ENCODE measurements around the gene LPAR1.

The LPAR1 gene

DNA sequence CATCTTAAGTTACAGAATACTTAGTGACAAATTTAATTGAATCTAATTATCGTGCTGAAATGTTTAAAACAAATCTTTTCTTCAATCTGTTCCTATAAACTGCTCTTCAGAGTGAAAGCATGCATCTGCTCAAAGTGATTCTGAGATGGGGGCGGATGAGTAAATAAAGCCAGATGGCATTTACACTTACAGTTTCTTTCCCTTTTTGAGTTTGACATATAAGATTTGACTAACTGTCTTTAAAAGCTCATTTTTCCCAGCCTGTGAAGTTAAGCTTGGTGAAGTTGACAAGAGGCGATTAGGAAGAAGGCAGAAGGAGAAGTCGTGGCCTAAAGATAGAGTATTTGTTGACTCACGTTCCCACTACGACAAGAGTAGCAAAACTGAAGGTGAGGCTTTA, 137.4 kb downstream of the LPAR1 start:
- H3K9me3 Mint-ChIP-seq, result peaks cover 12 to 26% of the 10 kb centered on the region in 2 donors
- no peaks in the 10 kb centered on the region for H3K36me3 Mint-ChIP-seq (ENCODE audit: insufficient read depth)
- H3K4me1 Mint-ChIP-seq (ENCODE audit: low read depth in 2 of 2), result no peaks in the 10 kb centered on the region
- no peak for DNase-seq
- H3K27me3 Mint-ChIP-seq, result no peaks in the 10 kb centered on the region
- H3K27ac Mint-ChIP-seq, result no peak overlapping the region
- H3K4me3 Mint-ChIP-seq, result no peak overlapping the region
- ATAC-seq (replicated peaks), result no peak

DNA sequence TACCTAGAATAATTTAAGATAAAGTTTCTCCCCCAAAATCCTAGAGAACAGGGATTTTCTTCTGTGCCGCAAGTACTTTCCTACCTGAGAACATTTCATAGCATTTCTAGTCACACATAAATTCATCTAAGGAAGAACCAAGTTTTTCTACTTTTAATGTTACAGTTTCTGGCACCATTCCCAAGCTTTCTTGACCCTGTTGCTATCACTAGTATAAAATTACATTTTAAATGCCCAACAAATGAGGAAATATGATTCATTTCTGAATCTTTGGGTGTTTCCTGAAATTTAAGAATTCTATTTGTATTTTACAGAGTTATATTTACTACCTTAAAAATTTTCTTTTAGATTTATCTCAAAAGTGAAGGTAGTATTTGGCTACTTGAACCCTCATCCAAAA, 137.8 kb downstream of the LPAR1 start:
- H3K27me3 Mint-ChIP-seq, result no peaks in the 10 kb centered on the region
- ATAC-seq (replicated peaks), result no peak
- H3K9me3 Mint-ChIP-seq, result peaks cover 12 to 26% of the 10 kb centered on the region in 2 donors
- no peak overlapping the region for H3K4me3 Mint-ChIP-seq
- no peak overlapping the region for H3K27ac Mint-ChIP-seq
- no peaks in the 10 kb centered on the region for H3K36me3 Mint-ChIP-seq (ENCODE audit: insufficient read depth)
- no peaks in the 10 kb centered on the region for H3K4me1 Mint-ChIP-seq (ENCODE audit: low read depth in 2 of 2)
- DNase-seq, result no peak

- H3K9me3 Mint-ChIP-seq, result peaks cover 10 to 26% of the 10 kb centered on the region in 2 donors
- no peaks in the 10 kb centered on the region for H3K36me3 Mint-ChIP-seq (ENCODE audit: insufficient read depth)
- DNase-seq, result no peak
- H3K4me1 Mint-ChIP-seq (ENCODE audit: low read depth in 2 of 2), result no peaks in the 10 kb centered on the region
- H3K27ac Mint-ChIP-seq, result no peak overlapping the region
- H3K27me3 Mint-ChIP-seq, result no peaks in the 10 kb centered on the region
- ATAC-seq (replicated peaks), result no peak
- no peak overlapping the region for H3K4me3 Mint-ChIP-seq
These were observed 139.4 kb downstream of the LPAR1 start for GRCh38 chr9:110898866-110899265.

DNA sequence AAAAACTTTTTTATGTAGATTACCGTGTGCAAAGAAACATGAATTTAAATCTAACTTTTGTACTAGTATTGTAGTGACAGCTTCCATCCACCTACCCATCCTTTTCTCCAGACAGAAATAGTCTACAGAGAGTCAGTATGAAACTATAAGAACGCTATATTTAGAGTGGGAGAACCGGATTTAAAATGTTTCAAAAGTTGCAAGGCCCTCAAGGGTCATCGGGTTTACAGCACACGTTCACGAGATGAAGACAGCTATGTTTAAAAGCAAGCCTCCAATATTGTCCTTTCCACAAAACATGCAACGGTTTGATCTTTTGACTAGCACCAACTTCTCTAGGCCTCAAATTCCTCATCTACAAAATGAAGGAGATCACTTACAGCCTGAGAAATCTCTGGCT, 139.9 kb downstream of the LPAR1 start:
- H3K36me3 Mint-ChIP-seq (ENCODE audit: insufficient read depth), result no peaks in the 10 kb centered on the region
- no peak overlapping the region for H3K4me3 Mint-ChIP-seq
- no peaks in the 10 kb centered on the region for H3K27me3 Mint-ChIP-seq
- no peak for ATAC-seq (replicated peaks)
- no peaks in the 10 kb centered on the region for H3K4me1 Mint-ChIP-seq (ENCODE audit: low read depth in 2 of 2)
- no peak overlapping the region for H3K27ac Mint-ChIP-seq
- DNase-seq, result no peak
- peaks cover 10 to 26% of the 10 kb centered on the region in 2 donors for H3K9me3 Mint-ChIP-seq

DNA sequence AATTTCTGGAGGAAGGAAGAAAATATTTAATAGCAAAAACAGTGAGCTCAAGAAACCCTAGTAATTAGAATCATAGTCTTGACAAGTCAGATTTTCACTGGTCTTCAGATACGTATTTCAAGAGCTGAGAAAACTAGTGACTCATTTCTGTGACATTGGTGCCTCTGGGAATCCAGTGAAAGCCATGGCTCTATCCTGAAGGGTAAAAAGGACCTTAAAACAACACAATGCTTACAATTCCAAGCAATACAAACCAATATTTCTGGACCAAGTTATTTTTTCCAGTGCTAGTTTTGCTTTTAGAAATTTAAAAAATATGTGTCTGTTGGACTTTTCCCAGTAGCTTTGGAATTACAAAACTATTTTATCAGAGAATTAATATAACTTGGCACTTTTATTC, 140.3 kb downstream of the LPAR1 start:
- DNase-seq (no peak), ATAC-seq (replicated peaks) (no peak)
- Mint-ChIP-seq H3K4me1 (ENCODE audit: low read depth in 2 of 2) (no peaks in the 10 kb centered on the region), H3K4me3 (no peak overlapping the region), H3K27me3 (no peaks in the 10 kb centered on the region), H3K9me3 (peaks cover 10 to 22% of the 10 kb centered on the region in 2 donors), H3K36me3 (ENCODE audit: insufficient read depth) (no peaks in the 10 kb centered on the region), H3K27ac (no peak overlapping the region)

DNA sequence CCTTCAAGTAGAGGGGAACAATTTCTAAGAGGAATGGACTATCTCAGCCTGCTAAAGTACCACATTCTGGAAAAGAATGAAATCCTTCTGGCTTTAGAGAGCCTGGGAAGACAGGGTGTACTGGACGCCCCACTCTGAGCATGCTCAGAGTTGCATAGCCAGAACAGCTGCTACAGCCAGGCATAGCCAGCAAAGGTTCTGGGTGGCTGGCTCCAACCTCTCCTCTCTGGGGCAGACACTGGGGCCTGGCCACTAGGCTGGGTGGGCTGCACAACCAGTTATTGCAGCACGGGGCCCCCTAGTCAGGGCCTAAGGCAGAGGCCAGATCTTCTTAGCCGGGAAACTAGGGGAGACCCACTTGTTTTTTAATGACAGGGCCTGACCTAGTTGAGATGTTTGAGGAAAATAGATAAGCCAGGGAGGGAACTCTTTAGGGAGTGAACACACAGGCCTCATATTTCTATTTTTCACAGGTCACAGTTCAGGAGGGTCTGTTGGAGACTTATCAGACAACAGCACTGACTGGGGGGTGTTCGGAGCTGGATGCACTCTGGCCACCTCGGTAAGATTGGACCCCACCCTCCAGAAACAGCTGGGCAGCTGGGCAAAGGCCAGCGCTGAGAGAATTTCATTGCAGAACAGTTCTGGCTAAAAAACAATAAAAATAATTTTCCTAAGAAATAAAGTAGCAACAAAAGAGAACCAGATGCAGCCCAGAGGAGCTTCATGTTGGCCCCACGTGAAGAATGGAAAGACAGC, 142.9 kb downstream of the LPAR1 start:
- H3K9me3 Mint-ChIP-seq, result peaks cover 7 to 15% of the 10 kb centered on the region in 2 donors
- H3K36me3 Mint-ChIP-seq (ENCODE audit: insufficient read depth), result no peaks in the 10 kb centered on the region
- no peak overlapping the region for H3K4me3 Mint-ChIP-seq
- ATAC-seq (replicated peaks) (no peak), DNase-seq (no peak)
- no peak overlapping the region for H3K27ac Mint-ChIP-seq
- no peaks in the 10 kb centered on the region for H3K27me3 Mint-ChIP-seq
- no peaks in the 10 kb centered on the region for H3K4me1 Mint-ChIP-seq (ENCODE audit: low read depth in 2 of 2)

GRCh38 chr9:110894731-110895130, 143.5 kb downstream of the LPAR1 start:
- ATAC-seq (replicated peaks) (no peak), DNase-seq (no peak)
- Mint-ChIP-seq H3K9me3 (peaks cover 7 to 15% of the 10 kb centered on the region in 2 donors), H3K4me1 (ENCODE audit: low read depth in 2 of 2) (no peaks in the 10 kb centered on the region), H3K4me3 (no peak overlapping the region), H3K27ac (no peak overlapping the region), H3K27me3 (no peaks in the 10 kb centered on the region), H3K36me3 (ENCODE audit: insufficient read depth) (no peaks in the 10 kb centered on the region)

DNA sequence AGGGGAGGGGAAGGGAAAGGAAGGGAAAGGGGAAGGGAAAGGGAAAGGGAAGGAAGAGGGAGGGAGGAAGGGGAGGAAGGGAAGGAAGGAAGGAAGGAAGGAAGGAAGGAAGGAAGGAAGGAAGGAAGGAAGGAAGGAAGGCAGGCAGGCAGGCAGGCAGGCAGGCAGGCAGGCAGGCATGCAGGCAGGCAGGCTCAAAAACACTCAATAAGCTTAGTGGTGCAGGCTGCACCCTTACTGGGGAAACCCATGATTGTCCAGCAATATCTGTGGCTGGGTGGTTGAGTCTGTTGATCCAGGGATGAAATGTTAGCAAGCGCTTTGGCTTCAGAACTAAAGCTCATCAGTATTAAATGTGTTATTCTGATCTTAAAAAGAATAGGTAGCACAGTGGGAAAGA, 145.6 kb downstream of the LPAR1 start:
- Mint-ChIP-seq H3K27ac (no peak overlapping the region), H3K4me1 (ENCODE audit: low read depth in 2 of 2) (no peaks in the 10 kb centered on the region), H3K27me3 (no peaks in the 10 kb centered on the region), H3K4me3 (no peak overlapping the region), H3K36me3 (ENCODE audit: insufficient read depth) (no peaks in the 10 kb centered on the region), H3K9me3 (peaks cover 9 to 15% of the 10 kb centered on the region in 2 donors)
- DNase-seq (no peak), ATAC-seq (replicated peaks) (no peak)

GRCh38 chr9:110891760-110892159, 146.5 kb downstream of the LPAR1 start:
- peaks cover 5 to 8% of the 10 kb centered on the region in 2 donors for H3K9me3 Mint-ChIP-seq
- no peaks in the 10 kb centered on the region for H3K27me3 Mint-ChIP-seq
- ATAC-seq (replicated peaks), result no peak
- H3K27ac Mint-ChIP-seq, result no peak overlapping the region
- H3K36me3 Mint-ChIP-seq (ENCODE audit: insufficient read depth), result no peaks in the 10 kb centered on the region
- no peak for DNase-seq
- no peak overlapping the region for H3K4me3 Mint-ChIP-seq
- H3K4me1 Mint-ChIP-seq (ENCODE audit: low read depth in 2 of 2), result no peaks in the 10 kb centered on the region

- H3K27me3 Mint-ChIP-seq, result no peaks in the 10 kb centered on the region
- DNase-seq (no peak), ATAC-seq (replicated peaks) (no peak)
- H3K27ac Mint-ChIP-seq, result no peak overlapping the region
- H3K4me1 Mint-ChIP-seq (ENCODE audit: low read depth in 2 of 2), result no peaks in the 10 kb centered on the region
- no peaks in the 10 kb centered on the region for H3K36me3 Mint-ChIP-seq (ENCODE audit: insufficient read depth)
- H3K4me3 Mint-ChIP-seq, result no peak overlapping the region
- H3K9me3 Mint-ChIP-seq, result peaks cover 3 to 8% of the 10 kb centered on the region in 2 donors
These were observed 147.9 kb downstream of the LPAR1 start for GRCh38 chr9:110890416-110890815.

GRCh38 chr9:110887276-110887675, 151.0 kb downstream of the LPAR1 start:
- DNase-seq, result no peak
- Mint-ChIP-seq H3K4me3 (no peak overlapping the region), H3K36me3 (ENCODE audit: insufficient read depth) (no peaks in the 10 kb centered on the region), H3K27ac (no peak overlapping the region), H3K4me1 (ENCODE audit: low read depth in 2 of 2) (no peaks in the 10 kb centered on the region), H3K9me3 (peaks cover 3 to 7% of the 10 kb centered on the region in 2 donors), H3K27me3 (no peaks in the 10 kb centered on the region)
- ATAC-seq (replicated peaks), result no peak

DNA sequence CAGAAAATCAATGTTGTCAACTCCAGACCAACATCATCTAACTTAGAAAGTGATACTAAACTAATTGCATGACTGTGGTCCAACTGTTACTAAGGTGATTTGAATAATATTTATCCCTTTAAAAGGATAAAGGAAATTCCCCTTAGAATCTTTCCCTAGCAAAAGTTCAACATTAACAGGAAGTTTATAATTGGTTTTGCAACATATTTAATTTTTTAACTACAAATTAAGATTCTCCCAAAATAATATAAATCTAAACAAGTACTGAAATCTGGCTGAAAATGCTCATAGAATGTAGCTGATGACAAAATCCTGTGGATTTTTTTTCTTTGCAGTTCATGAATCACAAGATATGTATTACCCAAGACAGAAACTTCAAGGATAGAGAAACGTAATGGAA, 151.4 kb downstream of the LPAR1 start:
- H3K27ac Mint-ChIP-seq, result no peak overlapping the region
- no peak for DNase-seq
- no peaks in the 10 kb centered on the region for H3K27me3 Mint-ChIP-seq
- no peak for ATAC-seq (replicated peaks)
- H3K4me3 Mint-ChIP-seq, result no peak overlapping the region
- no peaks in the 10 kb centered on the region for H3K36me3 Mint-ChIP-seq (ENCODE audit: insufficient read depth)
- H3K4me1 Mint-ChIP-seq (ENCODE audit: low read depth in 2 of 2), result no peaks in the 10 kb centered on the region
- H3K9me3 Mint-ChIP-seq, result peaks cover 3% of the 10 kb centered on the region in 2 donors

DNA sequence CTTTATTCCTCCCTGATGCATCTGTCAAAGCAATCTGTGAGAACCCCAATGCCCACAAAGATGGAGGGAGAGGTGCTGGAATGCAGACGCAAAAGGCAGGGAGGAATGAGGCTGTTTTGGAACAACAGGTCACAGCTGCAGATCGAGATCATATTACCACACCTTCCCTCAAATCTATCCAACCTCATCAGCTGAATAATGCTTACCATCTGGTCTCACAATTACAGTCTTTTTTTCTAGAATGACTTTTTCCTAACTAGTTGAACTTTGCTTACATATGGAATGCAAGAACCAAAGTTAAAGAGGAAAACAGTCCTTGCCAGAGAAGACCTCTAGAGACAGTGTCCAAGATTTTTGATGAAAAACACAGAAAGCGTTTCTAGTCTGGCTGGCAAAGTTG, 158.1 kb downstream of the LPAR1 start:
- peaks cover 2% of the 10 kb centered on the region for H3K36me3 Mint-ChIP-seq (ENCODE audit: insufficient read depth)
- ATAC-seq (replicated peaks), result no peak
- no peak for DNase-seq
- H3K9me3 Mint-ChIP-seq, result peaks cover 3 to 6% of the 10 kb centered on the region in 2 donors
- no peak overlapping the region for H3K27ac Mint-ChIP-seq
- no peaks in the 10 kb centered on the region for H3K27me3 Mint-ChIP-seq
- no peak overlapping the region for H3K4me3 Mint-ChIP-seq
- no peaks in the 10 kb centered on the region for H3K4me1 Mint-ChIP-seq (ENCODE audit: low read depth in 2 of 2)

DNA sequence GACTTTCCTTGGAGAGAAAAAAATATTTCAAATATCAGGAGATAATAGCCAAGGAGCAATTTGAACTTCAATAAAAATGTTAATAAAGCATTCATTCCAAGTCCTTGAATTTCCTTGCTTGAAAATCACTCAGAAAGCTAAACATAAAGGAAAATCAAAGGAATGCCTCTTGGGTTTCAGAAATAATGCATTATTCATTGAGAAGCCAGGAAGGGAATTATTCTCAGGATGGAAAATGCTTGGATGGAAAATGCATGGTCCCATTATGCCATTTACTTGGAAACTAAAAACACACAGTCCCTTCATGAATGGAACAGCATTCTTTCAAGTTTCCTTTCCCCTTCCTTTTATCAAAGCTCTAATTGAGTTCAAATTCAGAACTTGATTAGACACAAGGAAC, 160.9 kb downstream of the LPAR1 start:
- no peaks in the 10 kb centered on the region for H3K4me1 Mint-ChIP-seq (ENCODE audit: low read depth in 2 of 2)
- ATAC-seq (replicated peaks), result no peak

More for the DNA sequence above, 160.9 kb downstream of the LPAR1 start:
- Mint-ChIP-seq H3K36me3 (ENCODE audit: insufficient read depth) (peaks cover 2% of the 10 kb centered on the region), H3K9me3 (peaks cover 6 to 12% of the 10 kb centered on the region in 2 donors), H3K27ac (no peak overlapping the region), H3K4me3 (no peak overlapping the region), H3K27me3 (no peaks in the 10 kb centered on the region)
- DNase-seq, result no peak

Data from effector memory CD8-positive, alpha-beta T cell (primary cell).